GM12872 (cell line): Measurements from ENCODE around the gene PKD1.

ENCODE experiments used
- TF ChIP-seq, protein P1 (sequence below): IDR thresholded peaks from 3 replicates; pipeline ENCODE4 v1.5.1; 2011; ENCODE audit warnings: low read depth, mild to moderate bottlenecking, low read length, moderate library complexity; ENCODE audit not compliant: insufficient read depth

Gene PKD1

DNA sequence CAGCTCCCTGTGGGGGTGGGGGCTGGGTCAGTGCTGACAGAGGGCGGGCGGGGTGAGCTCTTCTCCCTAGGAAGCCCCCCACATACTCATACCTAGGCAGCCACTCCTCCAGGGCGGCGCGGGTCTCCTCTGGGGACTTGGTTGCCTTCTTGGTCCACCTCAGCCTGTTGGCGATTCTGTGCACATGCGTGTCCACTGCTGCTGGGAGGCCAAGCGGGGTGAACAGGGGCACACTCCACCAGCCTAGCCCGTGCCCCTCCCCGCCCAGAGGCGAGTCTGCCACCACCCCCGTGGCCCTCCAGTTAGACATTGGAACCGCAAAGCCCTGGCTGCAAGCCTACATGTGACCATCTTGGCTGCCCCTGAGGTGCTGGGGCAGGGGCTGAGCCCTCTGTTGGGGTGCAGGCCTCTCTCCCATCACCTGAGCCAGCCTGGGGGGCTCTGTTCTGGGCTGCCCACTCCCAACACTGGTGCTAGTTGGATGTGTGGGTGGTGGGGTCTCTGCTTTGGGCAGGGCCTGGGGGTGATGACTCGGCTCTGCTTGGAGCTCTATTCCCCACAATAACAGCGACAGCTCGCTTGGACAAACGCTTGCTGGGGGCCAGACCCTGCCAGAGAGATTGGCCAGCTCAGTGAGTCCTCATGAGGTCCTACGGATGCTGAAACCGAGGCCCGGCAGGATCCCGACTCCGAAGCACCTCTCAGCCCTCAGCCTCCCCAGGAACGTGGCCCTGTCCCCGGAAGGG lies 95.5 kb downstream of the PKD1 start:
- TF ChIP-seq, protein P1, sequence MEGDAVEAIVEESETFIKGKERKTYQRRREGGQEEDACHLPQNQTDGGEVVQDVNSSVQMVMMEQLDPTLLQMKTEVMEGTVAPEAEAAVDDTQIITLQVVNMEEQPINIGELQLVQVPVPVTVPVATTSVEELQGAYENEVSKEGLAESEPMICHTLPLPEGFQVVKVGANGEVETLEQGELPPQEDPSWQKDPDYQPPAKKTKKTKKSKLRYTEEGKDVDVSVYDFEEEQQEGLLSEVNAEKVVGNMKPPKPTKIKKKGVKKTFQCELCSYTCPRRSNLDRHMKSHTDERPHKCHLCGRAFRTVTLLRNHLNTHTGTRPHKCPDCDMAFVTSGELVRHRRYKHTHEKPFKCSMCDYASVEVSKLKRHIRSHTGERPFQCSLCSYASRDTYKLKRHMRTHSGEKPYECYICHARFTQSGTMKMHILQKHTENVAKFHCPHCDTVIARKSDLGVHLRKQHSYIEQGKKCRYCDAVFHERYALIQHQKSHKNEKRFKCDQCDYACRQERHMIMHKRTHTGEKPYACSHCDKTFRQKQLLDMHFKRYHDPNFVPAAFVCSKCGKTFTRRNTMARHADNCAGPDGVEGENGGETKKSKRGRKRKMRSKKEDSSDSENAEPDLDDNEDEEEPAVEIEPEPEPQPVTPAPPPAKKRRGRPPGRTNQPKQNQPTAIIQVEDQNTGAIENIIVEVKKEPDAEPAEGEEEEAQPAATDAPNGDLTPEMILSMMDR, result no peak

DNA sequence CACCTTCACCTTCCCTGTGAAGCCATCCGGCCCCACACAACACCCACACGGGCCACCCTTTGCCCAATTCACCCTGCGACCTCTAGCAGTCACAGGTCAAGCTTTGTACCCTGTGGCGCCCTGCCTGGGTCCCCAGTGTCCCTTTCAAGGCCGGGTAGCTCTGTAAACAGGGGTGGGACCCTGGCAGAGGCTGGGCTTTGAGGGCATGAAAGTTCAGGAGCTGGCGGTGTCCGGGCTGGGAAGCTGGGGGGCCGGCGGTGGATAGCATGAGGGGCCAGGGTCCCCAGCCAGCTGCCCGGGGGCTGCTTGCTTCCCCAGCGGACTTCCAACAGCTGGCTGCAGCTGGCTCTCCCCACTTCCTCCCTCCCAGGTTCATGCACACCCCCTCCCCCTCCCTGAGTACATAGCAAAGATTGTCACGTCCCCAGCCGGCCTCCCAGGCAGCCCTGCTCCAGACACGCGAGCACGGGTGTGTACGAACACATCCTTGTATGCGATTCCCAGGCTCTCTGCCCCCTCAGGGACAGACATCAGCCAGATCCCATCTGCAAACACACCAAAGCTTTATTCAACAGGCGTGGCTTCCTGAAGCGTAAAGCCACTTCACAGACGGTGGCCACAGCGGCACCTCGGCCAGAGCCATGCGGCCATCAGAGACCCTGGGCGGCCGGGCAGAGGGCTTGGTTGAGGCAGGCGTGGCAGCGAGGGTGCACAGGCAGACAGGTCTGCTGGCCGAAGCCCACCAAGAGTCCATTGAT lies 96.2 kb downstream of the PKD1 start:
- TF ChIP-seq, protein P1, result no peak
